ENCODE data around the gene GPATCH8.

- TF ChIP-seq CTCF (IDR thresholded peaks at IDR 0.05): no peak
- no peak for TF ChIP-seq EP300 (IDR thresholded peaks at IDR 0.05)
- no peak for TF ChIP-seq POLR2AphosphoS5 (IDR thresholded peaks at IDR 0.05)
- no peak for TF ChIP-seq POLR2A (IDR thresholded peaks at IDR 0.05)
Measured at GRCh38 chr17:44543905-44544523, 40.8 kb upstream of the GPATCH8 start.
